Peyer's patch (tissue), 4 donors: ENCODE measurements around the gene ANO2. TPM values are rescaled to one million over a fixed set of nuclear protein-coding genes. Genes with fewer than 3 reads are reported as not detected.

ENCODE experiments used
- DNase-seq, 3 donors: peaks; one replicate each; pipeline ENCODE4 v3.0.0-alpha.2; 2017 to 2019
- H3K27ac ChIP-seq, 4 donors: fragments of 200-600 bp; sonication (generic); one replicate each; pipeline ENCODE4 v1.5.1; 2016 to 2019
- H3K27me3 ChIP-seq, 2 donors: fragments of 200-600 bp; sonication (generic); one replicate each; pipeline ENCODE4 v1.5.1; 2019
- H3K36me3 ChIP-seq, 3 donors: fragments of 200-600 bp; sonication (generic); one replicate each; pipeline ENCODE4 v1.5.1; 2016 to 2019
- H3K4me1 ChIP-seq, 4 donors: fragments of 200-600 bp; sonication (generic); one replicate each; pipeline ENCODE4 v1.5.1; 2016 to 2019
- H3K4me3 ChIP-seq, 4 donors: fragments of 200-600 bp; sonication (generic); 1 replicate in 3 of 4; 2 replicates in 1 of 4; pipeline ENCODE4 v1.5.1; 2016 to 2019; ENCODE audit warnings: mild to moderate bottlenecking in 1 of 4
- H3K9me3 ChIP-seq, 4 donors: fragments of 200-600 bp; sonication (generic); one replicate each; pipeline ENCODE4 v1.5.1; 2016 to 2019; ENCODE audit warnings: mild to moderate bottlenecking in 1 of 4
- POLR2A ChIP-seq, 2 donors: fragments of 450-650 bp; IDR thresholded peaks; one replicate each; pipeline ENCODE4 v1.5.1; 2017; ENCODE audit warnings: antibody characterized with exemption in 2 of 2, mild to moderate bottlenecking in 2 of 2, moderate library complexity in 2 of 2
- total RNA-seq, 4 donors: library from RNA; depleted of rRNA; stranded (reverse); fragments of >200 nt; gene quantifications; one replicate each; pipeline ENCODE4 v1.1.0, GENCODE V29; 2016
- TF ChIP-seq, protein P1 (sequence below), 6 experiments: fragments of 450-650 bp in 4 of 6; fragments of 200-600 bp in 2 of 6; sonication (generic) in 1 of 6; IDR thresholded peaks; one replicate each; pipeline ENCODE4 v1.5.1; 2017 to 2019; ENCODE audit warnings: antibody characterized with exemption in 6 of 6, mild to moderate bottlenecking in 3 of 6, moderate library complexity in 1 of 6

ANO2 gene
- total RNA-seq, 4 donors from 2014 or later: 0.53 to 23.9 (median 5.8) TPM

DNA sequence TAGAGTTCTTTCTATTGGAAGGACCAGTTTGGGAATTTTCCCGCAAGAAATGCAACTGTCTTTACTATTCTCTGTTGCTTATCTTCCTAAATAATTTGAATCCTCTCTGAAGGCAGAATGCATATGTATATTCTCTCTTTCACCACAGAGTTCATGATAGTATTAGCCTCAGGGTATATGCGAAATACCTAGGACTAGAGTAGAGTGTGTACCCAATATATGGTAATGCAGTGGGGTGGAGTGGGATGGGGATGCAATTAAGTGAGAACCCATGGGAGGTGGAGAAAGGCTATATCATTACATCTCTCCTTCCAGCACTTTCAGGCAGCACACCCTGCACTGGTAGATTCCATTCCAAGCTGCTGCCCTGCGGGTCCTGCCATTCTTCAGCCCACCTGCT is 207.3 kb downstream of the ANO2 start:
- no peak overlapping the region for H3K27ac ChIP-seq
- no peak for TF ChIP-seq POLR2A (IDR thresholded peaks at IDR 0.05)
- TF ChIP-seq, protein P1, sequence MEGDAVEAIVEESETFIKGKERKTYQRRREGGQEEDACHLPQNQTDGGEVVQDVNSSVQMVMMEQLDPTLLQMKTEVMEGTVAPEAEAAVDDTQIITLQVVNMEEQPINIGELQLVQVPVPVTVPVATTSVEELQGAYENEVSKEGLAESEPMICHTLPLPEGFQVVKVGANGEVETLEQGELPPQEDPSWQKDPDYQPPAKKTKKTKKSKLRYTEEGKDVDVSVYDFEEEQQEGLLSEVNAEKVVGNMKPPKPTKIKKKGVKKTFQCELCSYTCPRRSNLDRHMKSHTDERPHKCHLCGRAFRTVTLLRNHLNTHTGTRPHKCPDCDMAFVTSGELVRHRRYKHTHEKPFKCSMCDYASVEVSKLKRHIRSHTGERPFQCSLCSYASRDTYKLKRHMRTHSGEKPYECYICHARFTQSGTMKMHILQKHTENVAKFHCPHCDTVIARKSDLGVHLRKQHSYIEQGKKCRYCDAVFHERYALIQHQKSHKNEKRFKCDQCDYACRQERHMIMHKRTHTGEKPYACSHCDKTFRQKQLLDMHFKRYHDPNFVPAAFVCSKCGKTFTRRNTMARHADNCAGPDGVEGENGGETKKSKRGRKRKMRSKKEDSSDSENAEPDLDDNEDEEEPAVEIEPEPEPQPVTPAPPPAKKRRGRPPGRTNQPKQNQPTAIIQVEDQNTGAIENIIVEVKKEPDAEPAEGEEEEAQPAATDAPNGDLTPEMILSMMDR (IDR thresholded peaks at IDR 0.05): no peak
- DNase-seq: no peak

DNA sequence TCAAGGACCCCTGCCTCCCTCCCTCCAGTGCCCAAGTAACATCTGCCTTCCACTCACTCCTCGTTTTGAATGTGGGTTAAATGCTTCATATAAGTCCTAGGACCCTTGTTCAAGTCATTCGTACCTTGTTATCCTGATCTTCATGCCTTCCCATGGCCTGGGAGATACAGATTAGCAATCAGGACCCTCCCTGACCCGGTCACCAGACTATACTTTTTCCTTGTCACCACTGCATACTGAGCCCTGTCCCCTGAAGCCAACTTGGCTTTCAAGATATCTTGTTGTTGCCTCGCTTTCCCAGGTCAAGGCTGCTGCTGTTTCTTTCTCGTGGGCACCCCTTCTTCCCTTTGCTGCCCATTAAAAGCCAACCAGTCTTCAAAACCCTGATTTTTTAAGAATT is 208.5 kb downstream of the ANO2 start:
- no peaks in the 10 kb centered on the region for H3K4me1 ChIP-seq
- no peaks in the 10 kb centered on the region for H3K27me3 ChIP-seq
- no peak overlapping the region for H3K27ac ChIP-seq
- H3K9me3 ChIP-seq: no peaks in the 10 kb centered on the region
- H3K36me3 ChIP-seq: no peaks in the 10 kb centered on the region
- TF ChIP-seq, protein P1 (IDR thresholded peaks at IDR 0.05): no peak
- no peak for TF ChIP-seq POLR2A (IDR thresholded peaks at IDR 0.05)
- no peak overlapping the region for H3K4me3 ChIP-seq
- no peak for DNase-seq

More for the DNA sequence above, 207.3 kb downstream of the ANO2 start:
- H3K27me3 ChIP-seq: no peaks in the 10 kb centered on the region
- H3K36me3 ChIP-seq: no peaks in the 10 kb centered on the region
- H3K9me3 ChIP-seq: no peaks in the 10 kb centered on the region
- H3K4me1 ChIP-seq: no peaks in the 10 kb centered on the region
- H3K4me3 ChIP-seq: no peak overlapping the region

DNA sequence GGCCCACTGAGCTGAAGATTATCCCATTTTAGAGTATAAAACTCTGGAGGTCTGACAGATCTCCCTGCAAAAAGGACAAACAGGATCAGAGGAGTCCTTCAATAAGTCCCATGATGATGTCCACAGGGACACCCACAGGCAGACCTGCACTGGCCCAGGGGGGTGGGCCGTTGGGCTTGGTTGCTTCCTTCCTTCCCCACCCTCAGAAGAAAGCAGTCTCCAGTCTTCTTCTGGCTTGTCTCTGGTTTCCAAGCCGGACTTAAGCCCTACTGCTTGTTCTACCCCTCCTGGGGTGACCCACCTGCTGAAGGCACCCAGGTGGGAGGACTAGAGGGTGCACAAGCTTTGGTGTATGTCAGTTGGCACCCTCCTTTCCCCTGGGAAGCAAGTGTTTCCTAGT is 209.0 kb downstream of the ANO2 start:
- no peak overlapping the region for H3K27ac ChIP-seq
- H3K36me3 ChIP-seq: no peaks in the 10 kb centered on the region
- H3K4me1 ChIP-seq: no peaks in the 10 kb centered on the region
- no peak for DNase-seq
- no peaks in the 10 kb centered on the region for H3K9me3 ChIP-seq
- no peak overlapping the region for H3K4me3 ChIP-seq
- TF ChIP-seq POLR2A (IDR thresholded peaks at IDR 0.05): no peak
- no peaks in the 10 kb centered on the region for H3K27me3 ChIP-seq

DNA sequence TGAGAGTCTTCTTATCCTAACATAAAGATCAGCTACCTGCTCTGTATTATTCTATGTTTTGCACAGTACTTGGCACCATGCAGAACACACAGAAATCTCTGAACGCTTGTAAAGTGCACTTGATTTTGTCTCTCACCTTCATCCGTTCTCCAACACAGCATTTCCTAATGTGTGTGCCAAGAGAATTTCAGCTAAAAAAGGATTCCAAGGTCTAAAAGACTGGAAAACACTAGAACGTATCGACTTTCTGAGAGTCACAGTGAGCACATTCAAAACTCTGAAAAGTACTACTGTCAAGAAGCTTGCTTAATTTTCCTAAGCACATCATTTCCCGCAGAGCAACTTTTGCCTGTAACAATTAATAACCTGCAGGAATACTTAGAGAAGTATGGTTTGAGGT is 211.1 kb downstream of the ANO2 start:
- H3K9me3 ChIP-seq: no peaks in the 10 kb centered on the region
- H3K36me3 ChIP-seq: no peaks in the 10 kb centered on the region
- H3K4me1 ChIP-seq: no peaks in the 10 kb centered on the region
- H3K4me3 ChIP-seq: no peak overlapping the region
- no peak overlapping the region for H3K27ac ChIP-seq
- no peaks in the 10 kb centered on the region for H3K27me3 ChIP-seq
- TF ChIP-seq, protein P1 (IDR thresholded peaks at IDR 0.05): no peak
- TF ChIP-seq POLR2A (IDR thresholded peaks at IDR 0.05): no peak
- no peak for DNase-seq

DNA sequence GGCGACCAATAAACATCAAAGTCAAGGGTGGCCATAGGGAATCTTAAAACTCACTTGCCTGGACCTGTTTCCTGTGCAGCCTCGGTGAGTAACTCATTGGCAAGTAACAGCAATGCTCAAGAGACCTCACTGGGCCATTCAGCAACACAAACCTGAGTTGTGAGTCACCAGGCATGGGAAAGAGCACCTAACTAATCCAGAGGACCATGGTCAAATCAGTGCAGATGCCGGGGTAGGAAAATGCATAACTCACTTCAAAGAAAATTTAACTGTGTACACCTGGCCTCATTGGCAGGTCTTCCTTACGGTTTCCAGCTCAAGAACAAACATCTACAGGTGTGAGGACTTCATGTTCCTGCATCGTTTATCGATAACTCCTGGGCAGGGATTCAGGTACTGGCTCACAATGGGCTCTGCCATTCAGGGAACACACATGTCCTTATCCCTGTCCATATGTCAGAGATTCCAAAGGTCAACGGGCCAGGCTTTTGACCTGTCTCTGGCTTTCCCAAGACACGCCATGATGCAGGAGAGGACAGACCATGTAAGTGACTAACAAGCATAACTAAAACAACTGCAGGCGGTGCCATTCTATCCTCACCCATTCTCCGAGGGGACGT is 211.8 kb downstream of the ANO2 start:
- H3K4me1 ChIP-seq: no peaks in the 10 kb centered on the region
- no peak for DNase-seq
- H3K36me3 ChIP-seq: no peaks in the 10 kb centered on the region
- TF ChIP-seq, protein P1 (IDR thresholded peaks at IDR 0.05): no peak
- TF ChIP-seq POLR2A (IDR thresholded peaks at IDR 0.05): no peak
- no peaks in the 10 kb centered on the region for H3K27me3 ChIP-seq
- H3K4me3 ChIP-seq: no peak overlapping the region
- H3K9me3 ChIP-seq: no peaks in the 10 kb centered on the region
- no peak overlapping the region for H3K27ac ChIP-seq

DNA sequence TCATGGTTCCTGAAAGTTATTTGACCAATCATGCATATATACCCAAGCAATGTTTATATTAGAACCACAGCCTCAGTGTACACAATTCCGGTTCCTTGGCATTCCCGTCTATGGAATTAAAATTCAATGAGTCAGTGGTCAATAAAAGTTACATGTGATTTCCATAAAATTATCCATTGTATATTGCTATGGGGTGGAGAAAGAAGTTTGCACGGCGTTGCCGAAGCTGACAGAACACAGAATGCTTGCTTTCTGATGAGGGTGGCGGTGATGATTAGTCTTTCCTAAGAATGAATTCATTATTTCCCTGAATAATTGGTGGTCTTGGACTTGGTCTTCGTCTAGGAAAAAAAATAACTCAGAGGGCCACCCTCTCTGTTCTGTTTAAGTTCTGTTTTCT is 214.1 kb downstream of the ANO2 start:
- Histone ChIP-seq H3K4me1 (no peaks in the 10 kb centered on the region), H3K27me3 (no peaks in the 10 kb centered on the region), H3K9me3 (no peaks in the 10 kb centered on the region), H3K4me3 (no peak overlapping the region), H3K27ac (no peak overlapping the region), H3K36me3 (no peaks in the 10 kb centered on the region)
- TF ChIP-seq, protein P1 (IDR thresholded peaks at IDR 0.05): no peak
- no peak for TF ChIP-seq POLR2A (IDR thresholded peaks at IDR 0.05)
- DNase-seq: no peak
